ENCODE results near the gene NME7.

NME7 gene

GRCh38 chr1:169090900-169091311 lies 276.7 kb downstream of the NME7 start:
- Histone ChIP-seq H3K27me3 (ENCODE audit: insufficient read depth, low read length) (peaks cover 7% of the 10 kb centered on the region; the same call in 1 of the 2 replicates), H3K9me3 (ENCODE audit: low read length) (no peaks in the 10 kb centered on the region), H3K9me2 (ENCODE audit: low read depth, low read length) (no peaks in the 10 kb centered on the region), H3K4me1 (ENCODE audit: insufficient read depth, low read length, severe bottlenecking) (no peaks in the 10 kb centered on the region), H2AFZ (ENCODE audit: low read length) (no peak overlapping the region), H3K27ac (ENCODE audit: low read depth, low read length, poor library complexity, severe bottlenecking) (no peak overlapping the region), H3K79me2 (ENCODE audit: insufficient read depth, low read length) (no peaks in the 10 kb centered on the region), H3K4me3 (ENCODE audit: low read depth, low read length, poor library complexity, severe bottlenecking) (no peak overlapping the region), H3F3A (ENCODE audit: insufficient read depth, low read length) (no peaks in the 10 kb centered on the region), H3K36me3 (ENCODE audit: insufficient read depth, low read length) (no peaks in the 10 kb centered on the region), H3K4me2 (ENCODE audit: low read length) (no peak overlapping the region), H4K20me1 (ENCODE audit: insufficient read depth, low read length) (no peaks in the 10 kb centered on the region), H3K9ac (ENCODE audit: low read length) (no peak overlapping the region)
- TF ChIP-seq EZH2 (IDR thresholded peaks at IDR 0.05; ENCODE audit: borderline replicate concordance, low read length) (no peak), CTCF (IDR thresholded peaks at IDR 0.05; ENCODE audit: low read length) (no peak)

DNA sequence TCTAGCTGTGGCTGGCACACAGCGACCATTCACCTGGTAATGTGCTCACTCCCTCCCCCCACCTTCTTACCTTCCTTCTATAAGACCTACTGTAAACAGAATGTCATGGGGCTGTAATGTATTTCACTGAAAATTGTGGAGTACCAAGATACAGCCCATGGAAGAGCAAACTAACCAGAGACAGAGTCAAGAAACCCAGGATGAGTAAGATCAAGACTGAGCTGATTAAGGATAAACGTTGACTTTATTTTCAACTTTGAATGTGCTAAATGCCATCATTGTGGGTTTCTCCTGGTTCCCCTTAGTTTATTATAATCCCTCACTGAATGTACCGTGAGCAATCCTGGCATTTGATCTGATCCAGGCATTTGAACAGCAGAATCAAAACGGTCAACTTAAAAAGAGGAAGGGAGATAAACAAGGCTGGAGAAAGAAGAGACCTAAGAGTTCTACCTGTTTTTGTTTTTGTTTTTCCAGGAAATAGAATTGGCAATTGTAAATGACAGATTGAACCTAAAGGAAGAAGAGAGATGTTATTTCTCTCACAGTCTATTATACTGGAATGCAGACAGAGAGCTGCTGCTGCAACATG lies 277.2 kb downstream of the NME7 start:
- TF ChIP-seq CTCF (IDR thresholded peaks at IDR 0.05; ENCODE audit: low read length) (no peak), EZH2 (IDR thresholded peaks at IDR 0.05; ENCODE audit: borderline replicate concordance, low read length) (no peak)
- no peaks in the 10 kb centered on the region for H3K79me2 ChIP-seq (ENCODE audit: insufficient read depth, low read length)
- no peak overlapping the region for H3K9ac ChIP-seq (ENCODE audit: low read length)
- H3K4me3 ChIP-seq (ENCODE audit: low read depth, low read length, poor library complexity, severe bottlenecking) = no peak overlapping the region
- H4K20me1 ChIP-seq (ENCODE audit: insufficient read depth, low read length) = no peaks in the 10 kb centered on the region
- H3K27ac ChIP-seq (ENCODE audit: low read depth, low read length, poor library complexity, severe bottlenecking) = no peak overlapping the region
- no peaks in the 10 kb centered on the region for H3K4me1 ChIP-seq (ENCODE audit: insufficient read depth, low read length, severe bottlenecking)
- H2AFZ ChIP-seq (ENCODE audit: low read length) = no peak overlapping the region
- no peaks in the 10 kb centered on the region for H3K9me2 ChIP-seq (ENCODE audit: low read depth, low read length)
- H3F3A ChIP-seq (ENCODE audit: insufficient read depth, low read length) = no peaks in the 10 kb centered on the region
- peaks cover 7% of the 10 kb centered on the region; the same call in 1 of the 2 replicates for H3K27me3 ChIP-seq (ENCODE audit: insufficient read depth, low read length)
- H3K4me2 ChIP-seq (ENCODE audit: low read length) = no peak overlapping the region
- H3K9me3 ChIP-seq (ENCODE audit: low read length) = no peaks in the 10 kb centered on the region
- H3K36me3 ChIP-seq (ENCODE audit: insufficient read depth, low read length) = no peaks in the 10 kb centered on the region

DNA sequence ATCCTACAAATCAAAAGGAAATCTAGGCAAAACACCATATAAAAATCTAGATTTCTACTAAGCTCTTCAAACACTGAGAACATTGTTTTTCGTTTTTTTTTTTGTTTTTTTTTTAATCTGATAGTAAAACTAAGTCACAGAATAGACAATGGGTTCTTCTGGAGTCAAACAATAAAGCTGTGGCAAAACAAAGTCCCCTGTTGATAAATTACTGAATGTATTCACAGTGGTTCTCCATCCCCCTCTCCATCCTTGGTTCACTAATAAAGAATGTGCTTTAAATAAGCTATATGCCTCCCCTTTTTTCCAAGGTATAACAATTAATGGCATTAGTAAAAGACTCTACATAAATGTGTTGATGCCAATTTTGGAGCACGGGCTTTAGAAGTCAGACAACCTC lies 277.8 kb downstream of the NME7 start:
- Histone ChIP-seq H2AFZ (ENCODE audit: low read length) (no peak overlapping the region), H3K4me3 (ENCODE audit: low read depth, low read length, poor library complexity, severe bottlenecking) (no peak overlapping the region), H3K4me1 (ENCODE audit: insufficient read depth, low read length, severe bottlenecking) (no peaks in the 10 kb centered on the region), H3K27ac (ENCODE audit: low read depth, low read length, poor library complexity, severe bottlenecking) (no peak overlapping the region), H3K4me2 (ENCODE audit: low read length) (no peak overlapping the region), H3K79me2 (ENCODE audit: insufficient read depth, low read length) (no peaks in the 10 kb centered on the region), H4K20me1 (ENCODE audit: insufficient read depth, low read length) (no peaks in the 10 kb centered on the region), H3F3A (ENCODE audit: insufficient read depth, low read length) (no peaks in the 10 kb centered on the region), H3K27me3 (ENCODE audit: insufficient read depth, low read length) (0 out of 2 replicates have a peak, but pooled peaks cover 1% of the 10 kb centered on the region), H3K9me3 (ENCODE audit: low read length) (no peaks in the 10 kb centered on the region), H3K36me3 (ENCODE audit: insufficient read depth, low read length) (no peaks in the 10 kb centered on the region), H3K9me2 (ENCODE audit: low read depth, low read length) (no peaks in the 10 kb centered on the region), H3K9ac (ENCODE audit: low read length) (no peak overlapping the region)
- no peak for TF ChIP-seq CTCF (IDR thresholded peaks at IDR 0.05; ENCODE audit: low read length)
- TF ChIP-seq EZH2 (IDR thresholded peaks at IDR 0.05; ENCODE audit: borderline replicate concordance, low read length) = no peak

All from OCI-LY1 (cell line).